Activated CD8-positive, alpha-beta T cell treated with anti-CD3 and anti-CD28 coated beads, Interleukin-2, amount 10 ng/mL, durations not matched to agents 7 days and 5 days (primary cell): ENCODE measurements around the gene GRIN2D. TPM values are rescaled to one million over a fixed set of nuclear protein-coding genes. Genes with fewer than 3 reads are reported as not detected.

Source experiments
- ATAC-seq: fragments of 150-1000 bp; cut with Tn5 transposase; one replicate; pipeline ENCODE4 v1.10.0; 2021; ENCODE audit warnings: moderate library complexity
- CTCF ChIA-PET: fragments of 350-600 bp; sonication (Branson Sonifier 250); formaldehyde crosslinking; loops from one replicate; lab custom pipeline; 2021; ENCODE audit warnings: antibody characterized with exemption; lab: Charles Lee
- POLR2A ChIA-PET: fragments of 350-600 bp; sonication (Branson Sonifier 250); formaldehyde crosslinking; loops from one replicate; lab custom pipeline; 2021; ENCODE audit warnings: antibody characterized with exemption; lab: Charles Lee
- DNase-seq: peaks from one replicate; pipeline ENCODE4 v3.0.0-alpha.2; 2020
- H3K27ac Mint-ChIP-seq: one replicate; pipeline ENCODE4 v1.8.0; 2021; ENCODE audit warnings: mild to moderate bottlenecking, mixed read lengths
- H3K27me3 Mint-ChIP-seq: one replicate; pipeline ENCODE4 v1.8.0; 2021; ENCODE audit warnings: low read depth, mixed read lengths
- H3K36me3 Mint-ChIP-seq: one replicate; pipeline ENCODE4 v1.8.0; 2021; ENCODE audit warnings: low read depth, mixed read lengths
- H3K4me1 Mint-ChIP-seq: one replicate; pipeline ENCODE4 v1.8.0; 2021; ENCODE audit warnings: low read depth, mixed read lengths
- H3K4me3 Mint-ChIP-seq: one replicate; pipeline ENCODE4 v1.8.0; 2021; ENCODE audit warnings: mild to moderate bottlenecking, mixed read lengths
- H3K9me3 Mint-ChIP-seq: one replicate; pipeline ENCODE4 v1.8.0; 2022; ENCODE audit warnings: mixed read lengths; ENCODE audit not compliant: insufficient read depth
- total RNA-seq, 2 experiments: library from RNA; stranded (reverse); gene quantifications; one replicate each; pipeline ENCODE4 v1.2.3, GENCODE V29; 2021

The GRIN2D gene
- total RNA-seq, 2 experiments from 2014 or later, result 0.05 to 0.08 TPM

DNA sequence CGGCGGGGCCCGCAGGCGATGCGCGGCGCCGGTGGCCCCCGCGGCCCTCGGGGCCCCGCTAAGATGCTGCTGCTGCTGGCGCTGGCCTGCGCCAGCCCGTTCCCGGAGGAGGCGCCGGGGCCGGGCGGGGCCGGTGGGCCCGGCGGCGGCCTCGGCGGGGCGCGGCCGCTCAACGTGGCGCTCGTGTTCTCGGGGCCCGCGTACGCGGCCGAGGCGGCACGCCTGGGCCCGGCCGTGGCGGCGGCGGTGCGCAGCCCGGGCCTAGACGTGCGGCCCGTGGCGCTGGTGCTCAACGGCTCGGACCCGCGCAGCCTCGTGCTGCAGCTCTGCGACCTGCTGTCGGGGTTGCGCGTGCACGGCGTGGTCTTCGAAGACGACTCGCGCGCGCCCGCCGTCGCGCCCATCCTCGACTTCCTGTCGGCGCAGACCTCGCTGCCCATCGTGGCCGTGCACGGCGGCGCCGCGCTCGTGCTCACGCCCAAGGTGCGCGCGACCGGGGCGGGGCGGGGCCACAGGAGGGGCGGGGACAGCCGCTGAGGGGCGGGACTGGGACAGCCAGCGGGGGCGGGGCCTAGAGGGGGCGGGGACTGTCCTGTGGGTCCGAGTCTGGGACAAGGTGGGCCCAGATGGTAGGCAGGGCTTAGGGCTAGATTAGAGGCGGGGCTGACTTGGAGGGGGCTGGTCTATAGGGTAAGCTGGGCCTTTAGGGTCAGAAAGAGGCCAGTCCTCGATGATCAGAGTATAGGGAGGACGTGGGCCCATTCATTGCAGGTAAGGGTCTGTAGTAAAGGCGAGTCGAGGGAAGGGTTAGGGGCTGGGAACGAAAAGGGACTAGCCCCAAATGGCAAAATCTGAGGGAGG is 5.1 kb downstream of the GRIN2D start:
- CTCF ChIA-PET, result no interaction called here
- Mint-ChIP-seq H3K36me3 (no peaks in the 10 kb centered on the region), H3K9me3 (no peaks in the 10 kb centered on the region), H3K27ac (peak overlapping the region; percentile 44), H3K27me3 (peaks cover 44% of the 10 kb centered on the region), H3K4me1 (peaks cover 46% of the 10 kb centered on the region), H3K4me3 (peak overlapping the region; percentile 50)
- peak; percentile 91 for DNase-seq
- POLR2A ChIA-PET, result no interaction called here
- ATAC-seq, result peak; percentile 66

GRCh38 chr19:48400018-48400742 is 6.7 kb downstream of the GRIN2D start:
- DNase-seq (no peak), ATAC-seq (peak; percentile 14)
- ChIA-PET CTCF (interaction anchor here (1.6 to 4.6 kb wide), 2 partner anchors 9 to 66 kb away, joined by 3 to 39 read pairs; partner anchors contain the start of gene KDELR1), POLR2A (no interaction called here)
- H3K4me1 Mint-ChIP-seq, result peaks cover 45% of the 10 kb centered on the region
- H3K9me3 Mint-ChIP-seq, result no peaks in the 10 kb centered on the region
- no peaks in the 10 kb centered on the region for H3K36me3 Mint-ChIP-seq
- H3K27me3 Mint-ChIP-seq, result peaks cover 29% of the 10 kb centered on the region
- no peak overlapping the region for H3K4me3 Mint-ChIP-seq
- no peak overlapping the region for H3K27ac Mint-ChIP-seq

- DNase-seq (no peak), ATAC-seq (no peak)
- Mint-ChIP-seq H3K4me1 (peaks cover 44% of the 10 kb centered on the region), H3K27ac (no peak overlapping the region), H3K27me3 (peaks cover 20% of the 10 kb centered on the region), H3K9me3 (no peaks in the 10 kb centered on the region), H3K36me3 (no peaks in the 10 kb centered on the region), H3K4me3 (no peak overlapping the region)
- ChIA-PET CTCF (interaction anchor here (1.6 to 4.6 kb wide), 2 partner anchors 10 to 67 kb away, joined by 3 to 39 read pairs; partner anchors contain the start of gene KDELR1), POLR2A (no interaction called here)
These were observed 7.8 kb downstream of the GRIN2D start for GRCh38 chr19:48401287-48401686.

DNA sequence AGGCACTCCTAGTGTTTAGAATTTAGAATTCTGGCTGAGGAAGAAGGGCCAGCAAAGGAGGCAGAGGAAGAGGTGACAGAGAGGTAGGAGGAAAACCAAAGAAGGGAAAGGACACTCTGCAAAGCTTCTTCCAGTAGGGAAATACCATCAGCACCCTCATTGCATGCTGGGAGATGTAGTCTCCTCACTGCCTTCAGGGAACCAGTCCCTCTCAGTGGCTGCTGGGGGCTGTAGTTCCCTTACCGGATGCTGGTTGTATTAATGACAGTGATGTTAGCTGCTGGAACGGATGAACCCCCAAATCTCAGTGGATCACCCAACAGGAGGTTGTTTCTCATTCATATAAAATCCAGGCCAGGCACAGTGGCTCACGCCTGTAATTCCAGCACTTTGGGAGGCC is 10.1 kb downstream of the GRIN2D start:
- POLR2A ChIA-PET, result interaction anchor here (1.4 kb wide), 1 partner anchor 82 kb away, joined by 6 read pairs; a partner anchor contains a TSS
- Mint-ChIP-seq H3K27me3 (peaks cover 12% of the 10 kb centered on the region), H3K9me3 (no peaks in the 10 kb centered on the region), H3K27ac (peak overlapping the region; percentile 78), H3K4me1 (peaks cover 34% of the 10 kb centered on the region), H3K36me3 (no peaks in the 10 kb centered on the region), H3K4me3 (no peak overlapping the region)
- DNase-seq (peak; percentile 83), ATAC-seq (peak; percentile 76)
- CTCF ChIA-PET, result interaction anchor here (1.4 to 4.6 kb wide), 4 partner anchors 11 to 89 kb away, joined by 3 to 39 read pairs (median 9); partner anchors contain the start of genes KDELR1, SYNGR4 and TMEM143

- CTCF ChIA-PET, result interaction anchor here (1.4 to 1.9 kb wide), 2 partner anchors 14 to 90 kb away, joined by 3 to 14 read pairs; partner anchors contain the start of gene KDELR1
- peaks cover 13% of the 10 kb centered on the region for H3K27me3 Mint-ChIP-seq
- no peak for ATAC-seq
- H3K9me3 Mint-ChIP-seq, result no peaks in the 10 kb centered on the region
- no peak overlapping the region for H3K4me3 Mint-ChIP-seq
- H3K4me1 Mint-ChIP-seq, result peaks cover 22% of the 10 kb centered on the region
- DNase-seq, result no peak
- POLR2A ChIA-PET, result interaction anchor here (1.2 kb wide), 1 partner anchor 12 kb away, joined by 6 read pairs; no protein-coding TSS in a partner anchor
- H3K36me3 Mint-ChIP-seq, result no peaks in the 10 kb centered on the region
- H3K27ac Mint-ChIP-seq, result no peak overlapping the region
These were observed 11.7 kb downstream of the GRIN2D start for GRCh38 chr19:48405010-48405659.

GRCh38 chr19:48405850-48406249 is 12.4 kb downstream of the GRIN2D start:
- ChIA-PET CTCF (interaction anchor here (1.9 kb wide), 1 partner anchor 15 kb away, joined by 14 read pairs; the partner anchor contains the start of gene KDELR1), POLR2A (interaction anchor here (0.5 to 1.2 kb wide), 2 partner anchors 11 to 12 kb away, joined by 3 to 6 read pairs; no protein-coding TSS in a partner anchor)
- H3K27ac Mint-ChIP-seq, result no peak overlapping the region
- no peaks in the 10 kb centered on the region for H3K9me3 Mint-ChIP-seq
- ATAC-seq (no peak), DNase-seq (no peak)
- H3K4me1 Mint-ChIP-seq, result peaks cover 17% of the 10 kb centered on the region
- no peaks in the 10 kb centered on the region for H3K36me3 Mint-ChIP-seq
- no peak overlapping the region for H3K4me3 Mint-ChIP-seq
- H3K27me3 Mint-ChIP-seq, result peaks cover 13% of the 10 kb centered on the region

GRCh38 chr19:48413879-48414587 is 20.6 kb downstream of the GRIN2D start:
- no peak overlapping the region for H3K4me3 Mint-ChIP-seq
- no peak for DNase-seq
- H3K36me3 Mint-ChIP-seq, result no peaks in the 10 kb centered on the region
- H3K27me3 Mint-ChIP-seq, result peaks cover 31% of the 10 kb centered on the region
- ATAC-seq, result no peak
- ChIA-PET CTCF (interaction anchor here (0.6 to 1.8 kb wide), 3 partner anchors 11 to 802 kb away, joined by 3 to 10 read pairs (median 8); partner anchors contain the start of gene KDELR1), POLR2A (no interaction called here)
- H3K27ac Mint-ChIP-seq, result no peak overlapping the region
- H3K4me1 Mint-ChIP-seq, result peaks cover 34% of the 10 kb centered on the region
- no peaks in the 10 kb centered on the region for H3K9me3 Mint-ChIP-seq

DNA sequence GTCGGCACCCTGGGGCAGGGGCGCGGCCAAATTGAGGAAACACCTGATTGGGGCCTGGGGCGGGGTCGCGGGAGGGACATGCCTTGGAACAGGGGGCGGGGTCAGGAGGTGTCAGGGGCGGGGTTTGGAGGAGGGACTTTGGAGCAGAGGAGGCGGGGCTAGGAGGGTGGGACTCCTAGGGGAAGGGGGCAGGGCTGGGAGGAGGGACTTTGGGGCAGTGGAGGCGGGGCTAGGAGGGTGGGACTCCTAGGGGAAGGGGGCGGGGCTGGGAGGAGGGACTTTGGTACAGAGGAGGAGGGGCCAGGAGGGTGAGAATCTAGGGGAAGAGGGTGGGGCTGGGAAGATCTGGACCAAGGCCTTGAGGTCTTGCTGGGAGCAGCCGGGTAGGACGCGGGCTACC is 21.9 kb downstream of the GRIN2D start:
- POLR2A ChIA-PET, result no interaction called here
- ATAC-seq (peak; percentile 61), DNase-seq (peak; percentile 85)
- Mint-ChIP-seq H3K27ac (no peak overlapping the region), H3K4me1 (peaks cover 38% of the 10 kb centered on the region), H3K4me3 (peak overlapping the region; percentile 22), H3K27me3 (peaks cover 31% of the 10 kb centered on the region), H3K9me3 (no peaks in the 10 kb centered on the region), H3K36me3 (no peaks in the 10 kb centered on the region)
- CTCF ChIA-PET, result interaction anchor here (1.4 to 1.8 kb wide), 2 partner anchors 12 to 24 kb away, joined by 8 to 10 read pairs; partner anchors contain the start of gene KDELR1

DNA sequence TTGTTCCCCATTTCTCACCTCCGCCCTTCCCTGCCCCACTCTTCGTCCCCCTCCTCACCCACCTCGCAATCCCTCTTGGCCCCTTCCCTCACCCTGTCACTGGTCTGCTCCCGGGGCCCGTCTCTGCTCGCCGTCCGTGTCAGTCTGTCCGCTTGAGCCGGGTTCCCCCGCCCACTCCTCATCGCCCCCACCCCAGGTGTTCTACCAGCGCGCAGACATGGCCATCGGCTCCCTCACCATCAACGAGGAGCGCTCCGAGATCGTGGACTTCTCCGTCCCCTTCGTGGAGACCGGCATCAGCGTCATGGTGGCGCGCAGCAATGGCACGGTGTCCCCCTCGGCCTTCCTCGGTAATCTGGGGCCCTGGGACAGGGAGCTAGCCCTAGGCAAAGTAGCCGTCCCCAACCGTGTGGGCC is 22.3 kb downstream of the GRIN2D start:
- Mint-ChIP-seq H3K27ac (no peak overlapping the region), H3K27me3 (peaks cover 31% of the 10 kb centered on the region), H3K36me3 (no peaks in the 10 kb centered on the region), H3K4me3 (peak overlapping the region; percentile 22), H3K4me1 (peaks cover 38% of the 10 kb centered on the region), H3K9me3 (no peaks in the 10 kb centered on the region)
- ATAC-seq, result no peak
- DNase-seq, result no peak
- ChIA-PET CTCF (interaction anchor here (1.0 kb wide), 1 partner anchor 25 kb away, joined by 5 read pairs; the partner anchor contains the start of gene KDELR1), POLR2A (no interaction called here)

GRCh38 chr19:48417421-48417820 is 24.0 kb downstream of the GRIN2D start:
- Mint-ChIP-seq H3K9me3 (no peaks in the 10 kb centered on the region), H3K27me3 (peaks cover 28% of the 10 kb centered on the region), H3K4me3 (no peak overlapping the region), H3K36me3 (no peaks in the 10 kb centered on the region), H3K4me1 (peaks cover 38% of the 10 kb centered on the region), H3K27ac (no peak overlapping the region)
- no peak for ATAC-seq
- CTCF ChIA-PET, result interaction anchor here (1.0 kb wide), 1 partner anchor 10 kb away, joined by 3 read pairs; no protein-coding TSS in a partner anchor
- POLR2A ChIA-PET, result interaction anchor here (1.5 kb wide), 1 partner anchor 12 kb away, joined by 6 read pairs; no protein-coding TSS in a partner anchor
- no peak for DNase-seq
